Measurements from ENCODE around the gene CPD. TPM values are rescaled to one million over a fixed set of nuclear protein-coding genes. Genes with fewer than 3 reads are reported as not detected.

Gene CPD
- polyA plus RNA-seq, 2 of the 4 experiments (the other 2 are of a cell fraction) = 22.4 to 83.3 TPM

- ATAC-seq = no peak
- H3K4me3 ChIP-seq = no peak overlapping the region
- POLR2A ChIA-PET = interaction anchor here (0.6 kb wide), 1 partner anchor 392 kb away, joined by 6 read pairs; no protein-coding TSS in a partner anchor
- WGBS (ENCODE audit: missing lambda C conversion rate) = 92% methylated on average over 1 of the region's 1 CpG
- CTCF ChIA-PET = no interaction called here
- peak; percentile 74 for FAIRE-seq
- DNase-seq (ENCODE audit: low read depth in 1 of 2, low spot score in 1 of 2) = no peak
- H3K4me2 ChIP-seq = no peak overlapping the region
- no peak overlapping the region for H3K27ac ChIP-seq
- TF ChIP-seq CHD2 (IDR thresholded peaks at IDR 0.05; ENCODE audit: low read length, partially characterized antibody) (no peak), RAD21 (conservative IDR thresholded peaks at IDR 0.05 in 1 of 2, IDR thresholded peaks at IDR 0.05 in 1 of 2) (no peak), TFCP2L1 (CRISPR knock-in tag; IDR thresholded peaks at IDR 0.05) (no peak), EP300 (IDR thresholded peaks at IDR 0.05) (no peak), HEYL (CRISPR knock-in tag; IDR thresholded peaks at IDR 0.05) (no peak), HMGXB4 (CRISPR knock-in tag; IDR thresholded peaks at IDR 0.05; ENCODE audit: borderline replicate concordance) (no peak), CHD4 (IDR thresholded peaks at IDR 0.05; ENCODE audit: borderline replicate concordance) (no peak), RFX5 (IDR thresholded peaks at IDR 0.05) (no peak), CEBPB (IDR thresholded peaks at IDR 0.05) (no peak), RARB (CRISPR knock-in tag; IDR thresholded peaks at IDR 0.05) (no peak), FOSL2 (IDR thresholded peaks at IDR 0.05) (no peak), FOSL2 (CRISPR knock-in tag; IDR thresholded peaks at IDR 0.05) (no peak), SREBF2 (IDR thresholded peaks at IDR 0.05) (no peak), HDAC2 (IDR thresholded peaks at IDR 0.05) (no peak), CBX2 (IDR thresholded peaks at IDR 0.05; ENCODE audit: borderline replicate concordance, low read depth) (no peak), KDM1A (IDR thresholded peaks at IDR 0.05; ENCODE audit: low read depth) (no peak)
- TF ChIP-seq, protein P1, sequence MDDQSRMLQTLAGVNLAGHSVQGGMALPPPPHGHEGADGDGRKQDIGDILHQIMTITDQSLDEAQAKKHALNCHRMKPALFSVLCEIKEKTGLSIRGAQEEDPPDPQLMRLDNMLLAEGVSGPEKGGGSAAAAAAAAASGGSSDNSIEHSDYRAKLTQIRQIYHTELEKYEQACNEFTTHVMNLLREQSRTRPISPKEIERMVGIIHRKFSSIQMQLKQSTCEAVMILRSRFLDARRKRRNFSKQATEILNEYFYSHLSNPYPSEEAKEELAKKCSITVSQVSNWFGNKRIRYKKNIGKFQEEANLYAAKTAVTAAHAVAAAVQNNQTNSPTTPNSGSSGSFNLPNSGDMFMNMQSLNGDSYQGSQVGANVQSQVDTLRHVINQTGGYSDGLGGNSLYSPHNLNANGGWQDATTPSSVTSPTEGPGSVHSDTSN (IDR thresholded peaks at IDR 0.05) = no peak
- H3K4me1 ChIP-seq = peaks cover 12% of the 10 kb centered on the region
- H3K9me3 ChIP-seq = no peaks in the 10 kb centered on the region
These were observed 50.4 kb downstream of the CPD start for GRCh38 chr17:30429155-30429554.

DNA sequence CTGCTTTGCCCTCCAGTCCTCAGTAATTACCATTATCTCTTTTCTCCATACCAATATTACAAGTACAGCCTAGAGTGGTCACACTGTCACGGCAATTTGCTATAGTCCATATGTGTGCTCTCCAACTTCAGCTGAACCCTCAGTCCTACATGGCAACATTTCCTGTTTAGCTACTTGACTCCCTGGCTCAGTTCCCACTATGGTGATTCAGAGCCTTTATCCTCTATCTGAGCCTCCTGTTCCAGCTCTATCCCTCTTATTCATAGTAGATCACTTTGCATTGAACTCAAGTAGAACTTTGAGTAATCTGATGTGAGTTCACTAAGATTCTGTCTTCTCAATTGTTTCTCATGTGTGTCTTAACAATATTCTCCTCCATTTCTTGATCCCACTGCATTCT, 54.8 kb downstream of the CPD start:
- H3K4me3 ChIP-seq = no peak overlapping the region
- TF ChIP-seq NFE2L2 (conservative IDR thresholded peaks at IDR 0.05; ENCODE audit: low read length) (no peak), FOSL2 (IDR thresholded peaks at IDR 0.05) (no peak), FOSL2 (CRISPR knock-in tag; IDR thresholded peaks at IDR 0.05) (0 out of 2 replicates have a peak, but pooled peaks have one; percentile 21)
- ATAC-seq = peak; percentile 81 to 87; a peak in 5 of 6 replicates
- ChIA-PET POLR2A (no interaction called here), CTCF (interaction anchor here (0.6 to 1.4 kb wide), 6 partner anchors 16 to 307 kb away, joined by 3 to 5 read pairs (median 3); partner anchors contain the start of gene GOSR1)
- H3K27ac ChIP-seq = peak overlapping the region in 1 of 2 experiments; percentile 25; a peak in 2 of 6 replicates
- 69% methylated on average over 1 of the region's 1 CpG for WGBS (ENCODE audit: missing lambda C conversion rate)
- H3K9me3 ChIP-seq = no peaks in the 10 kb centered on the region
- H3K4me1 ChIP-seq = peaks cover 12% of the 10 kb centered on the region
- peak overlapping the region; percentile 14 for H3K4me2 ChIP-seq
- FAIRE-seq = peak; percentile 97
- DNase-seq (ENCODE audit: low read depth in 1 of 2, low spot score in 1 of 2) = peak; percentile 20 to 68

- POLR2A ChIA-PET = no interaction called here
- Histone ChIP-seq H3K4me1 (peaks cover 12% of the 10 kb centered on the region), H3K9me3 (no peaks in the 10 kb centered on the region), H3K27ac (no peak overlapping the region), H3K4me2 (no peak overlapping the region), H3K4me3 (no peak overlapping the region)
- ATAC-seq (no peak), DNase-seq (ENCODE audit: low read depth in 1 of 2, low spot score in 1 of 2) (no peak), FAIRE-seq (peak; percentile 39)
- CTCF ChIA-PET = no interaction called here
- TF ChIP-seq CBX2 (IDR thresholded peaks at IDR 0.05; ENCODE audit: borderline replicate concordance, low read depth) (no peak), RFX5 (IDR thresholded peaks at IDR 0.05) (no peak), TFCP2L1 (CRISPR knock-in tag; IDR thresholded peaks at IDR 0.05) (no peak), RNF2 (IDR thresholded peaks at IDR 0.05; ENCODE audit: borderline replicate concordance, low read depth) (no peak), EHF (CRISPR knock-in tag; IDR thresholded peaks at IDR 0.05) (no peak), POLR2AphosphoS2 (conservative IDR thresholded peaks at IDR 0.05; ENCODE audit: low read length) (no peak), RCOR1 (IDR thresholded peaks at IDR 0.05; ENCODE audit: low read depth, low read length) (no peak), USF2 (IDR thresholded peaks at IDR 0.05) (no peak), HMGXB4 (CRISPR knock-in tag; IDR thresholded peaks at IDR 0.05; ENCODE audit: borderline replicate concordance) (no peak), SREBF2 (IDR thresholded peaks at IDR 0.05) (no peak), BHLHE40 (IDR thresholded peaks at IDR 0.05; ENCODE audit: low read depth, low read length) (no peak)
These were observed 58.0 kb downstream of the CPD start for GRCh38 chr17:30436729-30437128.
